ENCODE data around the gene DENND4B.
"Not testable (repeated sequence)": the region's sequence is repeated elsewhere in the genome, so short reads cannot be mapped to it uniquely, and the experiment has no call there.

Gene DENND4B

GRCh38 chr1:153946622-153947241 lies at the start of gene DENND4B:
Gene DENND4B (minus strand): TSS chr1:153946718. CDS start chr1:153944374, 2,344 bp downstream.
- peak; percentile 57 for DNase-seq

GRCh38 chr1:153995640-153996039 lies 49.1 kb upstream of the DENND4B start:
- no peak for DNase-seq

GRCh38 chr1:153995202-153995601 lies 48.7 kb upstream of the DENND4B start:
- DNase-seq: no peak

- DNase-seq: no peak
Measured at GRCh38 chr1:153991806-153992205, 45.3 kb upstream of the DENND4B start.

- DNase-seq: no peak
Measured at GRCh38 chr1:153991151-153991630, 44.7 kb upstream of the DENND4B start.

GRCh38 chr1:153990468-153991150 lies 44.1 kb upstream of the DENND4B start, which contains the start of gene RPS27:
Gene RPS27 (plus strand): TSS chr1:153990762. CDS start chr1:153990797, 35 bp downstream.
- peak; percentile 99 for DNase-seq

GRCh38 chr1:153987621-153988020 lies 41.1 kb upstream of the DENND4B start:
- DNase-seq: no peak

GRCh38 chr1:153985941-153986761 lies 39.6 kb upstream of the DENND4B start, which contains the start of gene RAB13:
Gene RAB13 (minus strand): TSS chr1:153986339. CDS start chr1:153986236, 103 bp downstream.
- DNase-seq: peak; percentile 62

GRCh38 chr1:153985341-153985912 lies 38.9 kb upstream of the DENND4B start:
- no peak for DNase-seq

- no peak for DNase-seq
Measured at GRCh38 chr1:153984123-153984894, 37.8 kb upstream of the DENND4B start.

- DNase-seq: not testable (repeated sequence)
Measured at GRCh38 chr1:153981735-153982134, 35.2 kb upstream of the DENND4B start.

GRCh38 chr1:153979091-153979490 lies 32.6 kb upstream of the DENND4B start:
- not testable (repeated sequence) for DNase-seq

GRCh38 chr1:153978274-153978909 lies 31.9 kb upstream of the DENND4B start:
- no peak for DNase-seq

- peak; percentile 75 for DNase-seq
Measured at GRCh38 chr1:153977250-153978240, 31.0 kb upstream of the DENND4B start, which contains the start of gene JTB. Gene JTB (minus strand): TSS chr1:153977674. CDS start chr1:153977252, 422 bp downstream.

- DNase-seq: no peak
Measured at GRCh38 chr1:153976819-153977249, 30.3 kb upstream of the DENND4B start.

GRCh38 chr1:153973525-153973924 lies 27.0 kb upstream of the DENND4B start:
- no peak for DNase-seq

- DNase-seq: no peak
Measured at GRCh38 chr1:153973071-153973470, 26.6 kb upstream of the DENND4B start.

GRCh38 chr1:153970346-153970745 lies 23.8 kb upstream of the DENND4B start:
- no peak for DNase-seq

- DNase-seq: no peak
Measured at GRCh38 chr1:153968972-153969371, 22.5 kb upstream of the DENND4B start.

- DNase-seq: no peak
Measured at GRCh38 chr1:153968408-153968807, 21.9 kb upstream of the DENND4B start.
